Kidney epithelial cell (primary cell): ENCODE data around the gene GAL3ST3. TPM values are rescaled to one million over a fixed set of nuclear protein-coding genes. Genes with fewer than 3 reads are reported as not detected.
"Not testable (repeated sequence)": the region's sequence is repeated elsewhere in the genome, so short reads cannot be mapped to it uniquely, and the experiment has no call there.

ENCODE experiments used
- DNase-seq: peaks from one replicate; pipeline ENCODE4 v3.0.0-alpha.2; 2010; ENCODE audit warnings: low read depth
- H3K27me3 ChIP-seq: 2 replicates; pipeline ENCODE4 v1.6.0; 2011; ENCODE audit warnings: low read length; ENCODE audit not compliant: control insufficient read depth, insufficient read depth
- H3K36me3 ChIP-seq: 2 replicates; pipeline ENCODE4 v1.5.1; 2011; ENCODE audit warnings: low read length; ENCODE audit not compliant: control insufficient read depth, insufficient read depth
- H3K4me3 ChIP-seq: 2 replicates; pipeline ENCODE4 v1.5.1; 2011; ENCODE audit warnings: low read depth, mild to moderate bottlenecking, control low read depth, low read length
- CTCF ChIP-seq: IDR thresholded peaks from 2 replicates; pipeline ENCODE4 v1.5.1; 2011; ENCODE audit warnings: mild to moderate bottlenecking, moderate library complexity, low read length, control low read depth, inconsistent platforms; ENCODE audit not compliant: insufficient read depth, poor library complexity, severe bottlenecking
- total RNA-seq: library from RNA; depleted of rRNA; stranded (reverse); fragments of >200 nt; gene quantifications from 2 replicates; pipeline ENCODE4 v1.2.3, GENCODE V29; 2015

Gene GAL3ST3
- total RNA-seq, 1 donor from 2014 or later: 4.4 TPM

- Histone ChIP-seq H3K36me3 (no peaks in the 10 kb centered on the region), H3K27me3 (no peaks in the 10 kb centered on the region), H3K4me3 (no peak overlapping the region)
- no peak for DNase-seq
- TF ChIP-seq CTCF: no peak
Measured at GRCh38 chr11:66035653-66036333, 13.2 kb downstream of the GAL3ST3 start.

DNA sequence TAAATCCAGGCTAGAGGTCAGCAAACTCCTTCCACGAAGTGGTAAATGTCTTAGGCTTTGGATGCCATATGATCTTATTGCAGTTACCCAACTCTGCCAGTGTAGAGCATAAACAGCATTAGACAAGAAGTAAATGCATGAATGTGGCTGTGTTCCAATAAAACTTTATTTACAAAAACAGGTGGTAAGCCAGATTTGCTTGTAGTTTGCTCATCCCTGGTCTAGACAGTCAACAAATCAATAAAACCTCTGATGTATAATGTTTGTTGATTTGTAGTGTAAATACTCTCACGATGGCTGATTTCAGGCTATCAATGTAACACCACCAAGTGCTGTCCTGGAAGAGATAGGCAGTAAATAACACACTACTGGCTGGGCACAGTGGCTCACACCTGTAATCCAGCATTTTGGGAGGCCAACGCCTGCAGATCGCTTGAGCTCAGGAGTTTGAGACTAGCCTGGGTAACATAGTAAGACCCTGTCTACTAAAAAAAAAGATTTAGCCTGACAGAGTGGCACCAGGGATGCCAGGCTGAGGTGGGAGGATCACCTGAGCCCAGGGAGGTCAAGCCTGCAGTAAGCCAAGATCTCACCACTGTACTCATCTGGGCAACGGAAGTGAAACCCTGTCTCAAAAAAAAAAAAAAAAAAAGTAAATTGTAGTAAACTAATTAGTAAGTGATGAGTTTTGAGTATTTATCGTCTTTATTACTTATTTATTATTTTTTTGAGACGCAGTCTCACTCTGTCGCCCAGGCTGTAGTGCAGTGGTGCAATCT is 15.8 kb downstream of the GAL3ST3 start:
- no peak for TF ChIP-seq CTCF
- no peak for DNase-seq
- Histone ChIP-seq H3K4me3 (no peak overlapping the region), H3K36me3 (no peaks in the 10 kb centered on the region), H3K27me3 (no peaks in the 10 kb centered on the region)

GRCh38 chr11:66026017-66026529 is 22.9 kb downstream of the GAL3ST3 start, which contains the start of gene CATSPER1:
Gene CATSPER1 (minus strand): TSS chr11:66026479. CDS start chr11:66026379, 100 bp downstream.
- DNase-seq: no peak
- Histone ChIP-seq H3K27me3 (peaks cover 4% of the 10 kb centered on the region), H3K4me3 (no peak within 1 kb of the TSS), H3K36me3 (no peaks in the 10 kb centered on the region)
- no peak for TF ChIP-seq CTCF

- not testable (repeated sequence) for H3K36me3 ChIP-seq, H3K27me3 ChIP-seq, DNase-seq, H3K4me3 ChIP-seq
Measured at GRCh38 chr11:66023186-66023440, 25.8 kb downstream of the GAL3ST3 start.

- H3K4me3 ChIP-seq: no peak overlapping the region
- peak; percentile 95 for TF ChIP-seq CTCF
- peaks cover 4% of the 10 kb centered on the region for H3K27me3 ChIP-seq
- no peak for DNase-seq
- no peaks in the 10 kb centered on the region for H3K36me3 ChIP-seq
Measured at GRCh38 chr11:66022401-66023185, 26.4 kb downstream of the GAL3ST3 start.
